Adrenal gland (tissue), 12 donors: ENCODE results near the gene DOCK1. TPM values are rescaled to one million over a fixed set of nuclear protein-coding genes. Genes with fewer than 3 reads are reported as not detected.

Experiments used
- DNase-seq, 7 donors: peaks; one replicate each; pipeline ENCODE4 v3.0.0-alpha.2; 2019 to 2020
- H3K27ac ChIP-seq, 5 donors: fragments of 200-600 bp; sonication (generic) in 4 of 5; 1 replicate in 3 of 5; 2 replicates in 2 of 5; pipeline versions ENCODE4 v1.5.1 to v1.8.0; 2016 to 2020; ENCODE audit warnings: mild to moderate bottlenecking in 1 of 5
- H3K27me3 ChIP-seq: fragments of 200-600 bp; 2 replicates; pipeline ENCODE4 v1.8.0; 2021
- H3K36me3 ChIP-seq, 2 donors: fragments of 200-600 bp; replicated peaks in 1 of 2; 1 replicate in 1 of 2; 2 replicates in 1 of 2; pipeline versions ENCODE4 v1.5.1 to v1.8.0; 2018 to 2022
- H3K4me1 ChIP-seq, 2 donors: fragments of 200-600 bp; replicated peaks in 1 of 2; 1 replicate in 1 of 2; 2 replicates in 1 of 2; pipeline versions ENCODE4 v1.5.1 to v1.8.0; 2018 to 2021
- H3K4me3 ChIP-seq, 4 donors: fragments of 200-600 bp; sonication (generic) in 3 of 4; one replicate each; pipeline ENCODE4 v1.5.1; 2016 to 2018
- H3K9me3 ChIP-seq, 3 donors: fragments of 200-600 bp; sonication (generic) in 1 of 3; replicated peaks in 1 of 3; 1 replicate in 2 of 3; 2 replicates in 1 of 3; pipeline versions ENCODE4 v1.5.1 to v1.8.0; 2016 to 2021
- CTCF ChIP-seq, 6 experiments: fragments of 450-650 bp in 4 of 6; fragments of 200-600 bp in 2 of 6; sonication (generic) in 1 of 6; IDR thresholded peaks; 1 replicate in 5 of 6; 2 replicates in 1 of 6; pipeline versions ENCODE4 v1.5.1 to v1.8.0; 2016 to 2021; ENCODE audit warnings: antibody characterized with exemption in 6 of 6, mild to moderate bottlenecking in 2 of 6, moderate library complexity in 1 of 6
- POLR2A ChIP-seq, 2 donors: fragments of 450-650 bp; IDR thresholded peaks; one replicate each; pipeline ENCODE4 v1.6.1; 2017; ENCODE audit warnings: antibody characterized with exemption in 2 of 2, mild to moderate bottlenecking in 2 of 2, moderate library complexity in 1 of 2
- WGBS, 4 donors: extraction: QIAGEN DNeasy Blood & Tissue Kit in 2 of 4; methylation state at CpG; one replicate each; pipeline versions ENCODE4 v1.1.5 to v1.1.7; 2013 to 2017; 5-methylcytosine and 5-hydroxymethylcytosine counted together
- intact Hi-C, 2 donors: fragments of 100-400 bp; cut with DNase I; formaldehyde crosslinking; loops; one replicate each; pipeline versions ENCODE4 v1.14.1 to v1.15.0; 2022 to 2023
- polyA plus RNA-seq, 3 donors: library from polyadenylated mRNA; stranded (reverse); fragments of 200-250 nt in 2 of 3; fragments of 350-450 nt in 1 of 3; fragmentation: Illumina TruSeq in 1 of 3; extraction: RNeasy Lipid Tissue Mini Kit (QIAGEN cat#74804) in 1 of 3; gene quantifications; one replicate each; pipeline ENCODE4 v1.2.3, GENCODE V29; 2013 to 2014
- total RNA-seq, 9 donors: library from RNA; depleted of rRNA in 4 of 9; stranded (reverse); fragments of >200 nt in 4 of 9; fragments of 120-200 nt in 1 of 9; fragmentation: NEBNext Ultra II Directional in 1 of 9; extraction: Animal tissue kit (Norgen Biotek cat#: 25700) in 1 of 9; gene quantifications; one replicate each; pipeline versions ENCODE4 v1.1.0 to v1.2.4, GENCODE V29; 2013 to 2023
- donor health status: healthy with polysubstance abuse.
- donor health status: Bipolar disorder and iron deficiency.
- donor health status: DM: yes; HTN: yes; CAD: no.
- donor health status: DM: no; HTN: no; CAD: no.
- donor health status: DM: no; HTN: no; CAD: no.
- donor health status: DM: yes; HTN: yes; CAD: no.

The DOCK1 gene
- total and polyA plus RNA-seq, 12 donors = 8.1 to 30.4 (median 21.6) TPM

GRCh38 chr10:127470911-127471310, 565.7 kb downstream of the DOCK1 start:
- Histone ChIP-seq H3K9me3 (no peaks in the 10 kb centered on the region), H3K4me3 (no peak overlapping the region), H3K27me3 (no peaks in the 10 kb centered on the region), H3K27ac (no peak overlapping the region), H3K36me3 (no peaks in the 10 kb centered on the region), H3K4me1 (no peaks in the 10 kb centered on the region)
- TF ChIP-seq CTCF (IDR thresholded peaks at IDR 0.05) (no peak), POLR2A (IDR thresholded peaks at IDR 0.05) (no peak)
- no peak for DNase-seq
- intact Hi-C loops = no loop called here
- 80 to 85% (median 82%) methylated on average over 5 of the region's 5 CpGs for WGBS, 4 donors

GRCh38 chr10:127472976-127473375, 567.7 kb downstream of the DOCK1 start:
- no peaks in the 10 kb centered on the region for H3K9me3 ChIP-seq

GRCh38 chr10:127474501-127474900, 569.3 kb downstream of the DOCK1 start:
- no peak overlapping the region for H3K27ac ChIP-seq
- TF ChIP-seq POLR2A (IDR thresholded peaks at IDR 0.05) (no peak), CTCF (IDR thresholded peaks at IDR 0.05) (no peak)
- H3K36me3 ChIP-seq = no peaks in the 10 kb centered on the region
- intact Hi-C loops = no loop called here
- H3K9me3 ChIP-seq = no peaks in the 10 kb centered on the region
- no peaks in the 10 kb centered on the region for H3K27me3 ChIP-seq
- DNase-seq = no peak
- 0 to 79% (median 60%) methylated on average over 2 of the region's 2 CpGs for WGBS, 4 donors
- H3K4me1 ChIP-seq = no peaks in the 10 kb centered on the region
- H3K4me3 ChIP-seq = no peak overlapping the region

More at GRCh38 chr10:127472976-127473375, 567.7 kb downstream of the DOCK1 start:
- WGBS, 4 donors = 45 to 68% (median 60%) methylated on average over 2 of the region's 2 CpGs
- intact Hi-C loops = no loop called here
- no peaks in the 10 kb centered on the region for H3K36me3 ChIP-seq
- no peak overlapping the region for H3K4me3 ChIP-seq
- no peak for TF ChIP-seq POLR2A (IDR thresholded peaks at IDR 0.05)
- TF ChIP-seq CTCF (IDR thresholded peaks at IDR 0.05) = no peak
- DNase-seq = no peak
- no peak overlapping the region for H3K27ac ChIP-seq
- no peaks in the 10 kb centered on the region for H3K4me1 ChIP-seq
- no peaks in the 10 kb centered on the region for H3K27me3 ChIP-seq

- H3K4me1 ChIP-seq = no peaks in the 10 kb centered on the region
- H3K36me3 ChIP-seq = no peaks in the 10 kb centered on the region
- no peak overlapping the region for H3K27ac ChIP-seq
- DNase-seq = peak in 5 of 7 donors; percentile 61 to 69 (median 62)
- WGBS, 4 donors = 58 to 67% (median 61%) methylated on average over 9 to 16 of the region's 16 CpGs
- intact Hi-C loops = no loop called here
- no peak overlapping the region for H3K4me3 ChIP-seq
- no peak for TF ChIP-seq CTCF (IDR thresholded peaks at IDR 0.05)
- TF ChIP-seq POLR2A (IDR thresholded peaks at IDR 0.05) = no peak
- no peaks in the 10 kb centered on the region for H3K27me3 ChIP-seq
- no peaks in the 10 kb centered on the region for H3K9me3 ChIP-seq
Observed at GRCh38 chr10:127485153-127485857, 580.1 kb downstream of the DOCK1 start.
